Vagina (tissue), 2 donors: ENCODE measurements around the gene FAM228B.

Experiments
- CTCF ChIP-seq, 3 experiments: fragments of 450-650 bp in 2 of 3; fragments of 200-600 bp in 1 of 3; sonication (generic) in 1 of 3; IDR thresholded peaks; one replicate each; pipeline ENCODE4 v1.5.1; 2017 to 2019; ENCODE audit warnings: antibody characterized with exemption in 3 of 3, mild to moderate bottlenecking in 2 of 3, moderate library complexity in 2 of 3
- POLR2A ChIP-seq, 2 donors: fragments of 450-650 bp; IDR thresholded peaks; one replicate each; pipeline ENCODE4 v1.6.1; 2017; ENCODE audit warnings: antibody characterized with exemption in 2 of 2, mild to moderate bottlenecking in 2 of 2, moderate library complexity in 2 of 2
- POLR2AphosphoS5 ChIP-seq, 2 donors: sonication (generic); formaldehyde crosslinking; IDR thresholded peaks; one replicate each; pipeline ENCODE4 v1.9.0; 2017; ENCODE audit warnings: antibody characterized with exemption in 2 of 2, mild to moderate bottlenecking in 2 of 2, low read depth in 1 of 2; ENCODE audit not compliant: insufficient read depth in 1 of 2

- no peak for TF ChIP-seq CTCF (IDR thresholded peaks at IDR 0.05)
- TF ChIP-seq POLR2A (IDR thresholded peaks at IDR 0.05): no peak
- no peak for TF ChIP-seq POLR2AphosphoS5 (IDR thresholded peaks at IDR 0.05; ENCODE audit: insufficient read depth in 1 of 2, low read depth in 1 of 2)
These were observed 37.5 kb downstream of the FAM228B start for GRCh38 chr2:24160761-24161160.
